H9 (cell line): ENCODE data around the gene AKR7A2. TPM values are rescaled to one million over a fixed set of nuclear protein-coding genes. Genes with fewer than 3 reads are reported as not detected.
A peak's percentile ranks its signal among the peaks of the same experiment; 100 is the strongest.

Experiments
- DNase-seq: peaks from one replicate; pipeline ENCODE4 v3.0.0-alpha.2; 2017
- H2AFZ ChIP-seq: one replicate; pipeline ENCODE4 v1.6.1; 2013; ENCODE audit warnings: mild to moderate bottlenecking, low read length, control low read depth, moderate library complexity
- H2AK5ac ChIP-seq: 2 replicates; pipeline ENCODE4 v1.6.1; 2013; ENCODE audit warnings: low read length, control low read depth, mixed read lengths; ENCODE audit not compliant: insufficient read length
- H2BK120ac ChIP-seq: one replicate; pipeline ENCODE4 v1.6.1; 2013; ENCODE audit warnings: low read depth, mild to moderate bottlenecking, low read length, control low read depth, inconsistent platforms; ENCODE audit not compliant: poor library complexity, severe bottlenecking
- H2BK12ac ChIP-seq: 2 replicates; pipeline ENCODE4 v1.6.1; 2013; ENCODE audit warnings: low read length, control low read depth, mixed read lengths, low read depth; ENCODE audit not compliant: insufficient read length
- H2BK15ac ChIP-seq: 2 replicates; pipeline ENCODE4 v1.6.1; 2013; ENCODE audit warnings: low read depth, low read length, control low read depth
- H2BK20ac ChIP-seq: one replicate; pipeline ENCODE4 v1.6.1; 2013; ENCODE audit warnings: low read depth, mild to moderate bottlenecking, low read length, control low read depth, inconsistent platforms; ENCODE audit not compliant: poor library complexity, severe bottlenecking
- H2BK5ac ChIP-seq: 2 replicates; pipeline ENCODE4 v1.6.1; 2013; ENCODE audit warnings: low read length, control low read depth, mixed read lengths; ENCODE audit not compliant: insufficient read length
- H3K14ac ChIP-seq: 2 replicates; pipeline ENCODE4 v1.6.1; 2013; ENCODE audit warnings: low read length, control low read depth; ENCODE audit not compliant: insufficient read depth
- H3K18ac ChIP-seq: 2 replicates; pipeline ENCODE4 v1.6.1; 2013; ENCODE audit warnings: low read depth, mild to moderate bottlenecking, mixed read lengths, low read length, control low read depth; ENCODE audit not compliant: insufficient read length
- H3K23ac ChIP-seq: 2 replicates; pipeline ENCODE4 v1.6.1; 2013; ENCODE audit warnings: low read length, control low read depth, mixed read lengths, low read depth; ENCODE audit not compliant: insufficient read length
- H3K23me2 ChIP-seq: 2 replicates; pipeline ENCODE4 v1.6.1; 2013; ENCODE audit warnings: low read depth, mild to moderate bottlenecking, mixed read lengths, low read length, control low read depth; ENCODE audit not compliant: insufficient read length, poor library complexity, severe bottlenecking
- H3K27ac ChIP-seq: 2 replicates; pipeline ENCODE4 v1.5.1; 2013; ENCODE audit warnings: low read length, control low read depth, mixed read lengths, low read depth; ENCODE audit not compliant: insufficient read length
- H3K27me3 ChIP-seq: 2 replicates; pipeline ENCODE4 v1.6.1; 2013; ENCODE audit warnings: low read length, control low read depth, inconsistent platforms; ENCODE audit not compliant: insufficient read depth
- H3K4ac ChIP-seq: 2 replicates; pipeline ENCODE4 v1.6.1; 2013; ENCODE audit warnings: low read depth, mild to moderate bottlenecking, control low read depth, inconsistent platforms, low read length, moderate library complexity
- H3K4me1 ChIP-seq: 2 replicates; pipeline ENCODE4 v1.6.1; 2013; ENCODE audit warnings: low read length, control low read depth, inconsistent platforms; ENCODE audit not compliant: insufficient read depth
- H3K4me2 ChIP-seq: 2 replicates; pipeline ENCODE4 v1.6.1; 2013; ENCODE audit warnings: low read length, control low read depth, mixed read lengths; ENCODE audit not compliant: insufficient read length, insufficient read depth
- H3K56ac ChIP-seq: 2 replicates; pipeline ENCODE4 v1.6.1; 2013; ENCODE audit warnings: low read depth, mild to moderate bottlenecking, mixed read lengths, low read length, control low read depth; ENCODE audit not compliant: insufficient read length
- H3K79me1 ChIP-seq: 2 replicates; pipeline ENCODE4 v1.6.1; 2013; ENCODE audit warnings: low read depth, mild to moderate bottlenecking, moderate library complexity, low read length, control low read depth, inconsistent platforms; ENCODE audit not compliant: insufficient read depth, poor library complexity, severe bottlenecking
- H3K79me2 ChIP-seq: 2 replicates; pipeline ENCODE4 v1.6.1; 2013; ENCODE audit warnings: low read length, control low read depth, inconsistent platforms; ENCODE audit not compliant: insufficient read depth
- H3K9ac ChIP-seq: 2 replicates; pipeline ENCODE4 v1.6.1; 2013; ENCODE audit warnings: low read length, control low read depth, mixed read lengths; ENCODE audit not compliant: insufficient read length; ENCODE audit errors: extremely low read depth
- H3K9me3 ChIP-seq: one replicate; pipeline ENCODE4 v1.6.1; 2013; ENCODE audit warnings: low read depth, low read length, inconsistent platforms; ENCODE audit not compliant: control insufficient read depth
- H3T11ph ChIP-seq: one replicate; pipeline ENCODE4 v1.6.1; 2013; ENCODE audit warnings: mild to moderate bottlenecking, low read length, control low read depth, inconsistent platforms
- H4K20me1 ChIP-seq: one replicate; pipeline ENCODE4 v1.6.1; 2013; ENCODE audit not compliant: control insufficient read depth, insufficient read length, insufficient read depth
- H4K5ac ChIP-seq: 2 replicates; pipeline ENCODE4 v1.6.1; 2013; ENCODE audit warnings: low read depth, mild to moderate bottlenecking, mixed read lengths, low read length, control low read depth; ENCODE audit not compliant: insufficient read length
- H4K8ac ChIP-seq: replicated peaks from 2 replicates; pipeline ENCODE4 v1.6.1; 2013; ENCODE audit warnings: low read length, control low read depth, mixed read lengths, low read depth; ENCODE audit not compliant: insufficient read length
- H4K91ac ChIP-seq: 2 replicates; pipeline ENCODE4 v1.6.1; 2013; ENCODE audit warnings: low read depth, mild to moderate bottlenecking, moderate library complexity, mixed read lengths, low read length, control low read depth; ENCODE audit not compliant: insufficient read length
- H3K27ac Mint-ChIP-seq, 3 experiments: 2 replicates in 2 of 3; 3 replicates in 1 of 3; pipeline ENCODE4 v1.8.0; 2020 to 2021; ENCODE audit warnings: mixed read lengths in 3 of 3, mild to moderate bottlenecking in 1 of 3, moderate library complexity in 1 of 3
- H3K27me3 Mint-ChIP-seq: 2 replicates; pipeline ENCODE4 v1.8.0; 2021; ENCODE audit warnings: low read depth, mild to moderate bottlenecking, moderate library complexity, mixed read lengths
- H3K36me3 Mint-ChIP-seq, 3 experiments: 2 replicates in 2 of 3; 3 replicates in 1 of 3; pipeline ENCODE4 v1.8.0; 2020 to 2021; ENCODE audit warnings: low read depth in 3 of 3, mixed read lengths in 3 of 3; ENCODE audit not compliant: insufficient read depth in 1 of 3
- H3K4me1 Mint-ChIP-seq, 2 experiments: 2 replicates each; pipeline ENCODE4 v1.8.0; 2020; ENCODE audit warnings: mixed read lengths in 2 of 2
- H3K4me3 Mint-ChIP-seq, 2 experiments: 2 replicates in 1 of 2; 3 replicates in 1 of 2; pipeline ENCODE4 v1.8.0; 2020 to 2021; ENCODE audit warnings: mild to moderate bottlenecking in 2 of 2, mixed read lengths in 2 of 2, moderate library complexity in 1 of 2
- H3K9me3 Mint-ChIP-seq, 2 experiments: 2 replicates in 1 of 2; 3 replicates in 1 of 2; pipeline ENCODE4 v1.8.0; 2020; ENCODE audit warnings: mild to moderate bottlenecking in 2 of 2, mixed read lengths in 2 of 2, moderate library complexity in 1 of 2
- WGBS: extraction: QIAGEN DNeasy Blood & Tissue Kit; methylation state at CpG from one replicate; pipeline ENCODE4 v1.1.7; 2013; ENCODE audit warnings: missing lambda C conversion rate, low lambda C conversion rate, mixed read lengths; ENCODE audit not compliant: insufficient read length; ENCODE audit errors: extremely low coverage; 5-methylcytosine and 5-hydroxymethylcytosine counted together
- total RNA-seq: library from RNA; stranded (reverse); gene quantifications from 2 replicates; pipeline ENCODE4 v1.2.1, GENCODE V29; 2021
- TF ChIP-seq, protein P1 (sequence below): fragments of 200-600 bp; sonication (generic); conservative IDR thresholded peaks from 3 replicates; pipeline ENCODE4 v1.8.0; 2021; ENCODE audit warnings: antibody characterized with exemption, mild to moderate bottlenecking

Gene AKR7A2
- total RNA-seq, 1 experiment from 2014 or later = 50.3 TPM

- H4K20me1 ChIP-seq = no peaks in the 10 kb centered on the region
- H3K9me3 Mint-ChIP-seq = no peaks in the 10 kb centered on the region
- no peak overlapping the region for H3K4me3 Mint-ChIP-seq
- H3K27me3 Mint-ChIP-seq = no peaks in the 10 kb centered on the region; the same call in 1 of the 2 replicates
- H3K4ac ChIP-seq = no peak overlapping the region
- no peak overlapping the region for H4K8ac ChIP-seq
- H3K27ac Mint-ChIP-seq = peak overlapping the region in 2 of 3 experiments; percentile 34 to 66; a peak in 1 of 7 replicates
- H3K4me1 ChIP-seq = peaks cover 2% of the 10 kb centered on the region; the same call in 1 of the 2 replicates
- TF ChIP-seq, protein P1, sequence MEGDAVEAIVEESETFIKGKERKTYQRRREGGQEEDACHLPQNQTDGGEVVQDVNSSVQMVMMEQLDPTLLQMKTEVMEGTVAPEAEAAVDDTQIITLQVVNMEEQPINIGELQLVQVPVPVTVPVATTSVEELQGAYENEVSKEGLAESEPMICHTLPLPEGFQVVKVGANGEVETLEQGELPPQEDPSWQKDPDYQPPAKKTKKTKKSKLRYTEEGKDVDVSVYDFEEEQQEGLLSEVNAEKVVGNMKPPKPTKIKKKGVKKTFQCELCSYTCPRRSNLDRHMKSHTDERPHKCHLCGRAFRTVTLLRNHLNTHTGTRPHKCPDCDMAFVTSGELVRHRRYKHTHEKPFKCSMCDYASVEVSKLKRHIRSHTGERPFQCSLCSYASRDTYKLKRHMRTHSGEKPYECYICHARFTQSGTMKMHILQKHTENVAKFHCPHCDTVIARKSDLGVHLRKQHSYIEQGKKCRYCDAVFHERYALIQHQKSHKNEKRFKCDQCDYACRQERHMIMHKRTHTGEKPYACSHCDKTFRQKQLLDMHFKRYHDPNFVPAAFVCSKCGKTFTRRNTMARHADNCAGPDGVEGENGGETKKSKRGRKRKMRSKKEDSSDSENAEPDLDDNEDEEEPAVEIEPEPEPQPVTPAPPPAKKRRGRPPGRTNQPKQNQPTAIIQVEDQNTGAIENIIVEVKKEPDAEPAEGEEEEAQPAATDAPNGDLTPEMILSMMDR = no peak
- no peak overlapping the region for H3K9ac ChIP-seq
- no peak overlapping the region for H3K4me2 ChIP-seq
- H3K36me3 Mint-ChIP-seq = peaks cover 13 to 59% (median 33%) of the 10 kb centered on the region in 3 experiments; a peak in 6 of 7 replicates
- no peak overlapping the region for H2AK5ac ChIP-seq
- no peak overlapping the region for H2BK12ac ChIP-seq
- H4K5ac ChIP-seq = no peak overlapping the region
- H3K23ac ChIP-seq = no peak overlapping the region
- no peak overlapping the region for H2AFZ ChIP-seq
- H2BK20ac ChIP-seq = no peak overlapping the region
- H3K79me1 ChIP-seq = no peaks in the 10 kb centered on the region
- no peaks in the 10 kb centered on the region for H3K79me2 ChIP-seq
- no CpG with 5 or more reads among the region's 11 CpGs for WGBS
- H4K91ac ChIP-seq = no peak overlapping the region
- H3K18ac ChIP-seq = no peak overlapping the region
- DNase-seq = no peak
- no peak overlapping the region for H2BK15ac ChIP-seq
- no peaks in the 10 kb centered on the region for H3K23me2 ChIP-seq
- H3K27ac ChIP-seq = no peak overlapping the region
- H3K14ac ChIP-seq = no peak overlapping the region
- H3T11ph ChIP-seq = no peak overlapping the region
- H3K56ac ChIP-seq = no peak overlapping the region
- no peaks in the 10 kb centered on the region for H3K27me3 ChIP-seq
- no peaks in the 10 kb centered on the region for H3K9me3 ChIP-seq
- no peak overlapping the region for H2BK120ac ChIP-seq
- no peak overlapping the region for H2BK5ac ChIP-seq
- H3K4me1 Mint-ChIP-seq = peaks cover 6 to 14% of the 10 kb centered on the region in 2 experiments
Observed at GRCh38 chr1:19344831-19345230, 32.9 kb upstream of the AKR7A2 start.
